HEK293 (cell line): ENCODE measurements around the gene MLPH.

ENCODE experiments used
- PRDM1 ChIP-seq: fragments of 450-650 bp; formaldehyde crosslinking; IDR thresholded peaks from 2 replicates; pipeline ENCODE4; 2016; ENCODE audit warnings: missing biosample characterization, missing genetic modification characterization
- YY2 ChIP-seq: fragments of 450-650 bp; formaldehyde crosslinking; IDR thresholded peaks from 2 replicates; pipeline ENCODE4 v1.5.1; 2016; ENCODE audit warnings: missing biosample characterization, missing genetic modification characterization
- ZEB2 ChIP-seq: fragments of 450-650 bp; formaldehyde crosslinking; IDR thresholded peaks from 2 replicates; pipeline ENCODE4 v1.5.1; 2016; ENCODE audit warnings: missing biosample characterization, missing genetic modification characterization
- ZNF133 ChIP-seq: fragments of 450-650 bp; formaldehyde crosslinking; IDR thresholded peaks from 2 replicates; pipeline ENCODE4 v1.5.1; 2016; ENCODE audit warnings: missing biosample characterization, missing genetic modification characterization
- ZNF16 ChIP-seq: fragments of 450-650 bp; formaldehyde crosslinking; IDR thresholded peaks from 2 replicates; pipeline ENCODE4 v1.5.1; 2016; ENCODE audit warnings: low read depth, missing biosample characterization, missing genetic modification characterization
- ZNF223 ChIP-seq: fragments of 450-650 bp; formaldehyde crosslinking; IDR thresholded peaks from 2 replicates; pipeline ENCODE4 v1.5.1; 2016; ENCODE audit warnings: missing biosample characterization, missing genetic modification characterization
- ZNF561 ChIP-seq: fragments of 450-650 bp; IDR thresholded peaks from 2 replicates; pipeline ENCODE4 v1.5.1; 2018; ENCODE audit warnings: missing biosample characterization, missing genetic modification characterization, borderline replicate concordance
- ZNF623 ChIP-seq: fragments of 450-650 bp; formaldehyde crosslinking; IDR thresholded peaks from 2 replicates; pipeline ENCODE4 v1.5.1; 2016; ENCODE audit warnings: missing biosample characterization, missing genetic modification characterization
- ZXDB ChIP-seq: fragments of 450-650 bp; formaldehyde crosslinking; IDR thresholded peaks from 2 replicates; pipeline ENCODE4 v1.5.1; 2016; ENCODE audit warnings: missing biosample characterization, missing genetic modification characterization
- TF ChIP-seq, protein P1 (sequence below): fragments of 450-650 bp; formaldehyde crosslinking; IDR thresholded peaks from 2 replicates; pipeline ENCODE4 v1.5.1; 2016; ENCODE audit warnings: missing biosample characterization, missing genetic modification characterization, low read depth
- TF ChIP-seq, protein P2 (sequence below): fragments of 450-650 bp; formaldehyde crosslinking; IDR thresholded peaks from 2 replicates; pipeline ENCODE4 v1.5.1; 2016; ENCODE audit warnings: missing biosample characterization, missing genetic modification characterization
- TF ChIP-seq, protein P3 (sequence below): fragments of 450-650 bp; formaldehyde crosslinking; IDR thresholded peaks from 2 replicates; pipeline ENCODE4 v1.5.1; 2016; ENCODE audit warnings: missing biosample characterization, missing genetic modification characterization
- TF ChIP-seq, protein P4 (sequence below): fragments of 450-650 bp; formaldehyde crosslinking; IDR thresholded peaks from 2 replicates; pipeline ENCODE4 v1.5.1; 2016; ENCODE audit warnings: missing biosample characterization, missing genetic modification characterization, low read depth
- TF ChIP-seq, protein P5 (sequence below): fragments of 450-650 bp; formaldehyde crosslinking; IDR thresholded peaks from 2 replicates; pipeline ENCODE4 v1.5.1; 2016; ENCODE audit warnings: missing biosample characterization, missing genetic modification characterization

DNA sequence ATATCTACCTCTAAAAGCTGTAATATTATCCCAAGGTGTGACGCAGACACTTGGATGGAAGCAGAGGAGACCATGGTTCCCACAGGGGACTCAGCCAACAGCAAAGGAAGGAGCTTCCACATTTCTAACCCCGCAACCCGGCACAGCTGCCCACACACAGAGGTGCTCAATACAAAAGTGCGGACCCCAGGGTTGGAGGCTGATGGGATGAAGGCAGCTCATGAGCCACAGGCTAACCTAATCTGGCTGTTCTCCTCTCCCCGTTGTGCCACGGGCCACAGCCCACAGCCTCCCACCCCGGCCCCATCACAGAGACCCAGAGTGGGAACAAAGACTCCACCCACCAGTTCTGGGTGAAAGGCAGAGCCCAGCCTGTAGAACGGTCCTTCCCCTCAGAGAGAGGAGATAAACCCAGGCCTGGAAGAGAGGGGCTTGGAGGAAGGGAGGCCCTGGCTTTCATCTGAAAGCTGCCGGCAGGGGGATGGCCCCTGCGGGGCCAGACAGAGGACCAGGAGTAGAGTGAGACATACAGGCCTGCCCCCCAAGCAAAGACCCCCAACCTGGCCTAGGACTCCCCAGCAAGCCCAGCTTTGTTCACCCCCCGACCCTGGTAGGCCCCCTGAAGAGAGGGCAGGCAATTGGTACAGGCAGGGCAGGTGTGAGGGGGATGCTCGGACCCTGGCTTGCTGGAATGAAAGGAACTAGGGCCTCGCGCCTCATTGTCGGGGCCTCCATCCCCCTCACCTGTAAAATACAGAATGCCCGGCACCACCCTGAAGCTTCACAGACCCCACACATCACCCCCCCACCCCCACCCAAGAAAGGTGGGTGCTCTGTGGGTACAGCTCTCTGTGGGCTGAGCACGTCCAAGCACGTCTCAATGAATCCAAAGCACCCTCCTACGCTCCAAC is 96.6 kb downstream of the MLPH start:
- TF ChIP-seq YY2 (tag by site-specific recombination): no peak
- TF ChIP-seq, protein P1, sequence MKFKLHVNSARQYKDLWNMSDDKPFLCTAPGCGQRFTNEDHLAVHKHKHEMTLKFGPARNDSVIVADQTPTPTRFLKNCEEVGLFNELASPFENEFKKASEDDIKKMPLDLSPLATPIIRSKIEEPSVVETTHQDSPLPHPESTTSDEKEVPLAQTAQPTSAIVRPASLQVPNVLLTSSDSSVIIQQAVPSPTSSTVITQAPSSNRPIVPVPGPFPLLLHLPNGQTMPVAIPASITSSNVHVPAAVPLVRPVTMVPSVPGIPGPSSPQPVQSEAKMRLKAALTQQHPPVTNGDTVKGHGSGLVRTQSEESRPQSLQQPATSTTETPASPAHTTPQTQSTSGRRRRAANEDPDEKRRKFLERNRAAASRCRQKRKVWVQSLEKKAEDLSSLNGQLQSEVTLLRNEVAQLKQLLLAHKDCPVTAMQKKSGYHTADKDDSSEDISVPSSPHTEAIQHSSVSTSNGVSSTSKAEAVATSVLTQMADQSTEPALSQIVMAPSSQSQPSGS (tag by site-specific recombination): no peak
- TF ChIP-seq, protein P2, sequence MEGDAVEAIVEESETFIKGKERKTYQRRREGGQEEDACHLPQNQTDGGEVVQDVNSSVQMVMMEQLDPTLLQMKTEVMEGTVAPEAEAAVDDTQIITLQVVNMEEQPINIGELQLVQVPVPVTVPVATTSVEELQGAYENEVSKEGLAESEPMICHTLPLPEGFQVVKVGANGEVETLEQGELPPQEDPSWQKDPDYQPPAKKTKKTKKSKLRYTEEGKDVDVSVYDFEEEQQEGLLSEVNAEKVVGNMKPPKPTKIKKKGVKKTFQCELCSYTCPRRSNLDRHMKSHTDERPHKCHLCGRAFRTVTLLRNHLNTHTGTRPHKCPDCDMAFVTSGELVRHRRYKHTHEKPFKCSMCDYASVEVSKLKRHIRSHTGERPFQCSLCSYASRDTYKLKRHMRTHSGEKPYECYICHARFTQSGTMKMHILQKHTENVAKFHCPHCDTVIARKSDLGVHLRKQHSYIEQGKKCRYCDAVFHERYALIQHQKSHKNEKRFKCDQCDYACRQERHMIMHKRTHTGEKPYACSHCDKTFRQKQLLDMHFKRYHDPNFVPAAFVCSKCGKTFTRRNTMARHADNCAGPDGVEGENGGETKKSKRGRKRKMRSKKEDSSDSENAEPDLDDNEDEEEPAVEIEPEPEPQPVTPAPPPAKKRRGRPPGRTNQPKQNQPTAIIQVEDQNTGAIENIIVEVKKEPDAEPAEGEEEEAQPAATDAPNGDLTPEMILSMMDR (tag by site-specific recombination): no peak
- TF ChIP-seq, protein P3, sequence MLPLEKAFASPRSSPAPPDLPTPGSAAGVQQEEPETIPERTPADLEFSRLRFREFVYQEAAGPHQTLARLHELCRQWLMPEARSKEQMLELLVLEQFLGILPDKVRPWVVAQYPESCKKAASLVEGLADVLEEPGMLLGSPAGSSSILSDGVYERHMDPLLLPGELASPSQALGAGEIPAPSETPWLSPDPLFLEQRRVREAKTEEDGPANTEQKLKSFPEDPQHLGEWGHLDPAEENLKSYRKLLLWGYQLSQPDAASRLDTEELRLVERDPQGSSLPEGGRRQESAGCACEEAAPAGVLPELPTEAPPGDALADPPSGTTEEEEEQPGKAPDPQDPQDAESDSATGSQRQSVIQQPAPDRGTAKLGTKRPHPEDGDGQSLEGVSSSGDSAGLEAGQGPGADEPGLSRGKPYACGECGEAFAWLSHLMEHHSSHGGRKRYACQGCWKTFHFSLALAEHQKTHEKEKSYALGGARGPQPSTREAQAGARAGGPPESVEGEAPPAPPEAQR (tag by site-specific recombination): no peak
- TF ChIP-seq ZNF623 (tag by site-specific recombination): no peak
- TF ChIP-seq ZNF133 (tag by site-specific recombination): no peak
- no peak for TF ChIP-seq PRDM1 (tag by site-specific recombination)
- TF ChIP-seq, protein P4, sequence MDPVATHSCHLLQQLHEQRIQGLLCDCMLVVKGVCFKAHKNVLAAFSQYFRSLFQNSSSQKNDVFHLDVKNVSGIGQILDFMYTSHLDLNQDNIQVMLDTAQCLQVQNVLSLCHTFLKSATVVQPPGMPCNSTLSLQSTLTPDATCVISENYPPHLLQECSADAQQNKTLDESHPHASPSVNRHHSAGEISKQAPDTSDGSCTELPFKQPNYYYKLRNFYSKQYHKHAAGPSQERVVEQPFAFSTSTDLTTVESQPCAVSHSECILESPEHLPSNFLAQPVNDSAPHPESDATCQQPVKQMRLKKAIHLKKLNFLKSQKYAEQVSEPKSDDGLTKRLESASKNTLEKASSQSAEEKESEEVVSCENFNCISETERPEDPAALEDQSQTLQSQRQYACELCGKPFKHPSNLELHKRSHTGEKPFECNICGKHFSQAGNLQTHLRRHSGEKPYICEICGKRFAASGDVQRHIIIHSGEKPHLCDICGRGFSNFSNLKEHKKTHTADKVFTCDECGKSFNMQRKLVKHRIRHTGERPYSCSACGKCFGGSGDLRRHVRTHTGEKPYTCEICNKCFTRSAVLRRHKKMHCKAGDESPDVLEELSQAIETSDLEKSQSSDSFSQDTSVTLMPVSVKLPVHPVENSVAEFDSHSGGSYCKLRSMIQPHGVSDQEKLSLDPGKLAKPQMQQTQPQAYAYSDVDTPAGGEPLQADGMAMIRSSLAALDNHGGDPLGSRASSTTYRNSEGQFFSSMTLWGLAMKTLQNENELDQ (tag by site-specific recombination): no peak
- TF ChIP-seq ZXDB: no peak
- no peak for TF ChIP-seq ZEB2 (tag by site-specific recombination)
- no peak for TF ChIP-seq ZNF561
- TF ChIP-seq ZNF16: no peak
- no peak for TF ChIP-seq ZNF223 (tag by site-specific recombination)
- TF ChIP-seq, protein P5, sequence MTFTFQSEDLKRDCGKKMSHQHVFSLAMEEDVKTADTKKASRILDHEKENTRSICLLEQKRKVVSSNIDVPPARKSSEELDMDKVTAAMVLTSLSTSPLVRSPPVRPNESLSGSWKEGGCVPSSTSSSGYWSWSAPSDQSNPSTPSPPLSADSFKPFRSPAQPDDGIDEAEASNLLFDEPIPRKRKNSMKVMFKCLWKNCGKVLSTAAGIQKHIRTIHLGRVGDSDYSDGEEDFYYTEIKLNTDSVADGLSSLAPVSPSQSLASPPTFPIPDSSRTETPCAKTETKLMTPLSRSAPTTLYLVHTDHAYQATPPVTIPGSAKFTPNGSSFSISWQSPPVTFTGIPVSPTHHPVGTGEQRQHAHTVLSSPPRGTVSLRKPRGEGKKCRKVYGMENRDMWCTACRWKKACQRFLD (tag by site-specific recombination): no peak
